HEK293 (cell line): Measurements from ENCODE around the gene KLHL14.

ENCODE experiments used
- CTCF ChIA-PET: fragments of 350-600 bp; formaldehyde crosslinking; extraction: SDS; loops from one replicate; lab custom pipeline; 2021; ENCODE audit warnings: antibody characterized with exemption; lab: Yijun Ruan, JAX
- POLR2A ChIA-PET: fragments of 300-600 bp; formaldehyde crosslinking; extraction: SDS; loops from one replicate; lab custom pipeline; 2020; ENCODE audit warnings: antibody characterized with exemption, inconsistent platforms; lab: Yijun Ruan, JAX
- H3K27ac ChIP-seq: fragments of 200-500 bp; sonication (Bioruptor generic); 2 replicates; pipeline ENCODE4 v1.5.1; 2014; ENCODE audit warnings: low read depth, low read length, control low read depth, inconsistent platforms; ENCODE audit errors: extremely low read depth
- H3K36me3 ChIP-seq, 2 experiments: fragments of 200-500 bp in 1 of 2; sonication (Bioruptor generic) in 1 of 2; 1 replicate in 1 of 2; 2 replicates in 1 of 2; pipeline ENCODE4 v1.5.1; 2014 to 2017; ENCODE audit warnings: inconsistent platforms in 2 of 2, low read length in 2 of 2; ENCODE audit not compliant: control insufficient read depth in 2 of 2, insufficient read depth in 1 of 2
- H3K4me1 ChIP-seq: fragments of 200-500 bp; sonication (Bioruptor generic); 2 replicates; pipeline ENCODE4 v1.5.1; 2014; ENCODE audit warnings: mild to moderate bottlenecking, low read length, inconsistent platforms; ENCODE audit not compliant: control insufficient read depth, insufficient read depth
- H3K4me3 ChIP-seq: 2 replicates; pipeline ENCODE4 v1.5.1; 2011; ENCODE audit warnings: low read depth, mild to moderate bottlenecking, control low read depth, low read length, moderate library complexity
- H3K9me3 ChIP-seq: fragments of 200-500 bp; sonication (Bioruptor generic); 2 replicates; pipeline ENCODE4 v1.5.1; 2014; ENCODE audit warnings: low read depth, low read length, inconsistent platforms; ENCODE audit not compliant: control insufficient read depth, insufficient read depth
- CTCF ChIP-seq: fragments of 450-650 bp; formaldehyde crosslinking; IDR thresholded peaks from 2 replicates; pipeline ENCODE4 v1.5.1; 2016; ENCODE audit warnings: missing biosample characterization, missing genetic modification characterization
- GLIS1 ChIP-seq: fragments of 450-650 bp; formaldehyde crosslinking; IDR thresholded peaks from 2 replicates; pipeline ENCODE4 v1.5.1; 2016; ENCODE audit warnings: missing biosample characterization, missing genetic modification characterization
- GLIS2 ChIP-seq: fragments of 450-650 bp; formaldehyde crosslinking; IDR thresholded peaks from 2 replicates; pipeline ENCODE4 v1.5.1; 2016; ENCODE audit warnings: missing biosample characterization, missing genetic modification characterization
- PRDM6 ChIP-seq: fragments of 450-650 bp; formaldehyde crosslinking; IDR thresholded peaks from 2 replicates; pipeline ENCODE4 v1.5.1; 2017; ENCODE audit warnings: missing biosample characterization, missing genetic modification characterization
- SALL2 ChIP-seq: fragments of 450-650 bp; formaldehyde crosslinking; IDR thresholded peaks from 2 replicates; pipeline ENCODE4 v1.5.0; 2017; ENCODE audit warnings: missing biosample characterization, mild to moderate bottlenecking, missing genetic modification characterization, borderline replicate concordance
- SCRT1 ChIP-seq: fragments of 450-650 bp; formaldehyde crosslinking; IDR thresholded peaks from 2 replicates; pipeline ENCODE4 v1.5.1; 2016; ENCODE audit warnings: missing biosample characterization, missing genetic modification characterization, borderline replicate concordance
- SCRT2 ChIP-seq: fragments of 450-650 bp; formaldehyde crosslinking; IDR thresholded peaks from 2 replicates; pipeline ENCODE4 v1.5.1; 2016; ENCODE audit warnings: missing biosample characterization, missing genetic modification characterization
- SP3 ChIP-seq: fragments of 450-650 bp; formaldehyde crosslinking; IDR thresholded peaks from 2 replicates; pipeline ENCODE4 v1.5.1; 2016; ENCODE audit warnings: missing biosample characterization, missing genetic modification characterization
- ZBTB1 ChIP-seq: fragments of 450-650 bp; formaldehyde crosslinking; IDR thresholded peaks from 2 replicates; pipeline ENCODE4 v1.5.1; 2016; ENCODE audit warnings: missing biosample characterization, missing genetic modification characterization
- ZBTB26 ChIP-seq: fragments of 450-650 bp; formaldehyde crosslinking; optimal IDR thresholded peaks from 2 replicates; pipeline ENCODE3; 2016; ENCODE audit warnings: missing biosample characterization, mild to moderate bottlenecking, missing genetic modification characterization
- ZIC2 ChIP-seq: fragments of 450-650 bp; formaldehyde crosslinking; IDR thresholded peaks from 2 replicates; pipeline ENCODE4 v1.5.1; 2016; ENCODE audit warnings: missing biosample characterization, missing genetic modification characterization
- ZNF248 ChIP-seq: fragments of 450-650 bp; formaldehyde crosslinking; IDR thresholded peaks from 2 replicates; pipeline ENCODE4 v1.5.1; 2017; ENCODE audit warnings: missing biosample characterization, missing genetic modification characterization
- ZNF274 ChIP-seq, 2 experiments: fragments of 200-500 bp in 1 of 2; fragments of 450-650 bp in 1 of 2; sonication (Bioruptor generic) in 1 of 2; formaldehyde crosslinking in 1 of 2; IDR thresholded peaks; 2 replicates each; pipeline versions ENCODE4 v1.5.1 to v1.6.1; 2014 to 2016; ENCODE audit warnings: borderline replicate concordance in 1 of 2, inconsistent platforms in 1 of 2, low read length in 1 of 2, missing biosample characterization in 1 of 2, missing genetic modification characterization in 1 of 2
- ZNF335 ChIP-seq: fragments of 450-650 bp; formaldehyde crosslinking; conservative IDR thresholded peaks from 2 replicates; pipeline ENCODE4 v1.5.1; 2016; ENCODE audit warnings: missing biosample characterization, missing genetic modification characterization
- ZNF341 ChIP-seq: fragments of 450-650 bp; formaldehyde crosslinking; IDR thresholded peaks from 2 replicates; pipeline ENCODE4; 2016; ENCODE audit warnings: low read depth, missing biosample characterization, missing genetic modification characterization
- ZNF362 ChIP-seq: fragments of 450-650 bp; formaldehyde crosslinking; IDR thresholded peaks from 2 replicates; pipeline ENCODE4 v1.5.1; 2016; ENCODE audit warnings: missing biosample characterization, missing genetic modification characterization
- ZNF398 ChIP-seq: fragments of 450-650 bp; formaldehyde crosslinking; IDR thresholded peaks from 2 replicates; pipeline ENCODE4 v1.5.1; 2017; ENCODE audit warnings: missing biosample characterization, missing genetic modification characterization
- ZNF423 ChIP-seq: fragments of 450-650 bp; formaldehyde crosslinking; IDR thresholded peaks from 2 replicates; pipeline ENCODE4 v1.5.1; 2016; ENCODE audit warnings: missing biosample characterization, missing genetic modification characterization
- ZNF777 ChIP-seq: fragments of 450-650 bp; formaldehyde crosslinking; IDR thresholded peaks from 2 replicates; pipeline ENCODE4 v1.5.1; 2017; ENCODE audit warnings: missing biosample characterization, missing genetic modification characterization, borderline replicate concordance

The KLHL14 gene

GRCh38 chr18:32770054-32770665 is 2.7 kb downstream of the KLHL14 start:
- no peak overlapping the region; the same call in 1 of the 2 replicates for H3K27ac ChIP-seq
- peaks cover 3% of the 10 kb centered on the region; the same call in 1 of the 2 replicates for H3K4me1 ChIP-seq
- CTCF ChIA-PET = interaction anchor here (1.6 kb wide), 1 partner anchor 56 kb away, joined by 7 read pairs; no protein-coding TSS in a partner anchor
- no peaks in the 10 kb centered on the region for H3K36me3 ChIP-seq
- H3K4me3 ChIP-seq = no peak overlapping the region
- TF ChIP-seq SP3 (peak; percentile 37; the same call in 1 of the 2 replicates), GLIS2 (tag by site-specific recombination) (peak; percentile 40; the same call in 1 of the 2 replicates), ZBTB26 (tag by site-specific recombination) (peak; percentile 22), CTCF (0 out of 2 replicates have a peak, but pooled peaks have one; percentile 6), SALL2 (tag by site-specific recombination) (no peak), GLIS1 (no peak), ZNF341 (peak; percentile 48), ZNF777 (tag by site-specific recombination) (peak; percentile 66; the same call in 1 of the 2 replicates)
- TF ChIP-seq, all 188 proteins: peak for 6
- POLR2A ChIA-PET = no interaction called here
- H3K9me3 ChIP-seq = no peaks in the 10 kb centered on the region

- no peaks in the 10 kb centered on the region for H3K36me3 ChIP-seq
- no peak overlapping the region for H3K27ac ChIP-seq
- H3K4me1 ChIP-seq = peaks cover 3% of the 10 kb centered on the region; the same call in 1 of the 2 replicates
- ChIA-PET CTCF (no interaction called here), POLR2A (no interaction called here)
- no peaks in the 10 kb centered on the region for H3K9me3 ChIP-seq
- H3K4me3 ChIP-seq = no peak overlapping the region
- 0 out of 2 replicates have a peak, but pooled peaks have one; percentile 7 for TF ChIP-seq ZNF398 (tag by site-specific recombination)
- no peak for TF ChIP-seq ZBTB1 (tag by site-specific recombination)
- no peak for TF ChIP-seq ZNF248
- peak; percentile 72 for TF ChIP-seq ZNF335 (tag by site-specific recombination)
- peak; percentile 48 for TF ChIP-seq ZBTB26 (tag by site-specific recombination)
- TF ChIP-seq ZNF362 (tag by site-specific recombination) = no peak
- TF ChIP-seq CTCF = peak; percentile 54
- TF ChIP-seq SCRT2 (tag by site-specific recombination) = peak; percentile 74
- TF ChIP-seq ZNF423 (tag by site-specific recombination) = no peak
- TF ChIP-seq PRDM6 = no peak
- 0 out of 2 replicates have a peak, but pooled peaks have one; percentile 12 for TF ChIP-seq ZIC2 (tag by site-specific recombination)
- no peak for TF ChIP-seq ZNF274 (IDR thresholded peaks at IDR 0.05; ENCODE audit: low read length)
- TF ChIP-seq ZNF274 (tag by site-specific recombination; IDR thresholded peaks at IDR 0.05; ENCODE audit: borderline replicate concordance) = no peak
- TF ChIP-seq SCRT1 (tag by site-specific recombination) = peak; percentile 65; the same call in 1 of the 2 replicates
- TF ChIP-seq GLIS1 = peak; percentile 58
These were observed 3.2 kb downstream of the KLHL14 start for GRCh38 chr18:32769586-32770053.
